ENCODE data around the gene SRCIN1. TPM values are rescaled to one million over a fixed set of nuclear protein-coding genes. Genes with fewer than 3 reads are reported as not detected.

The SRCIN1 gene
- total RNA-seq, 2 donors from 2014 or later: 11.2 to 19.8 TPM

- Histone ChIP-seq H3K9me3 (no peaks in the 10 kb centered on the region), H3K27me3 (peaks cover 0 to 5% of the 10 kb centered on the region in 2 donors), H3K4me3 (no peak overlapping the region), H3K4me1 (no peaks in the 10 kb centered on the region), H3K27ac (no peak overlapping the region), H3K36me3 (replicated peaks in 1 of 2; ENCODE audit: insufficient read depth in 1 of 2, low read depth in 2 of 2) (no peaks in the 10 kb centered on the region)
- TF ChIP-seq CTCF (IDR thresholded peaks at IDR 0.05) (no peak), POLR2A (IDR thresholded peaks at IDR 0.05) (no peak)
- intact Hi-C loops (cut with DNase I): no loop called here
- DNase-seq (no peak), ATAC-seq (no peak)
- WGBS, 2 donors: 65 to 82% methylated on average over 13 to 21 of the region's 21 CpGs
Measured at GRCh38 chr17:38569701-38570512, 35.8 kb downstream of the SRCIN1 start.

GRCh38 chr17:38568845-38569510 is 36.8 kb downstream of the SRCIN1 start:
- Histone ChIP-seq H3K27me3 (peaks cover 0 to 10% of the 10 kb centered on the region in 2 donors), H3K27ac (no peak overlapping the region), H3K36me3 (replicated peaks in 1 of 2; ENCODE audit: insufficient read depth in 1 of 2, low read depth in 2 of 2) (no peaks in the 10 kb centered on the region), H3K4me3 (no peak overlapping the region), H3K9me3 (no peaks in the 10 kb centered on the region), H3K4me1 (no peaks in the 10 kb centered on the region)
- WGBS, 2 donors: 65 to 73% methylated on average over 3 to 9 of the region's 9 CpGs
- intact Hi-C loops (cut with DNase I): no loop called here
- DNase-seq (no peak), ATAC-seq (no peak)
- no peak for TF ChIP-seq POLR2A (IDR thresholded peaks at IDR 0.05)
- no peak for TF ChIP-seq CTCF (IDR thresholded peaks at IDR 0.05)

- intact Hi-C loops (cut with DNase I): no loop called here
- H3K9me3 ChIP-seq: no peaks in the 10 kb centered on the region
- no peak overlapping the region for H3K27ac ChIP-seq
- DNase-seq (no peak), ATAC-seq (no peak)
- no peak overlapping the region for H3K4me3 ChIP-seq
- peaks cover 4% of the 10 kb centered on the region for H3K4me1 ChIP-seq
- TF ChIP-seq CTCF (IDR thresholded peaks at IDR 0.05) (no peak), POLR2A (IDR thresholded peaks at IDR 0.05) (no peak)
- WGBS, 2 donors: 82 to 87% methylated on average over 6 of the region's 6 CpGs
- H3K27me3 ChIP-seq: peaks cover 0 to 16% of the 10 kb centered on the region in 2 donors
- no peaks in the 10 kb centered on the region for H3K36me3 ChIP-seq (replicated peaks in 1 of 2; ENCODE audit: insufficient read depth in 1 of 2, low read depth in 2 of 2)
Measured at GRCh38 chr17:38568274-38568673, 37.5 kb downstream of the SRCIN1 start.

- H3K9me3 ChIP-seq: no peaks in the 10 kb centered on the region
- no peaks in the 10 kb centered on the region for H3K36me3 ChIP-seq (replicated peaks in 1 of 2; ENCODE audit: insufficient read depth in 1 of 2, low read depth in 2 of 2)
- no peak overlapping the region for H3K27ac ChIP-seq
- no peak for DNase-seq
- WGBS, 2 donors: 86 to 92% methylated on average over 1 to 2 of the region's 2 CpGs
- H3K4me1 ChIP-seq: peaks cover 5% of the 10 kb centered on the region
- intact Hi-C loops (cut with DNase I): no loop called here
- no peak for ATAC-seq
- H3K4me3 ChIP-seq: no peak overlapping the region
- H3K27me3 ChIP-seq: peaks cover 0 to 24% of the 10 kb centered on the region in 2 donors
- TF ChIP-seq CTCF (IDR thresholded peaks at IDR 0.05) (no peak), POLR2A (IDR thresholded peaks at IDR 0.05) (no peak)
Measured at GRCh38 chr17:38567350-38567749, 38.4 kb downstream of the SRCIN1 start.
